Stimulated activated CD8-positive, alpha-beta memory T cell treated with anti-CD3 and anti-CD28 coated beads, Interleukin-12 subunit alpha, Interleukin-12 subunit beta, amount 100 ng/mL, for 4 hours (primary cell): Measurements from ENCODE around the gene DUSP8.

ENCODE experiments used
- DNase-seq: peaks from one replicate; pipeline ENCODE4 v3.0.0-alpha.2; 2020; ENCODE audit warnings: low read depth

DUSP8 gene

DNA sequence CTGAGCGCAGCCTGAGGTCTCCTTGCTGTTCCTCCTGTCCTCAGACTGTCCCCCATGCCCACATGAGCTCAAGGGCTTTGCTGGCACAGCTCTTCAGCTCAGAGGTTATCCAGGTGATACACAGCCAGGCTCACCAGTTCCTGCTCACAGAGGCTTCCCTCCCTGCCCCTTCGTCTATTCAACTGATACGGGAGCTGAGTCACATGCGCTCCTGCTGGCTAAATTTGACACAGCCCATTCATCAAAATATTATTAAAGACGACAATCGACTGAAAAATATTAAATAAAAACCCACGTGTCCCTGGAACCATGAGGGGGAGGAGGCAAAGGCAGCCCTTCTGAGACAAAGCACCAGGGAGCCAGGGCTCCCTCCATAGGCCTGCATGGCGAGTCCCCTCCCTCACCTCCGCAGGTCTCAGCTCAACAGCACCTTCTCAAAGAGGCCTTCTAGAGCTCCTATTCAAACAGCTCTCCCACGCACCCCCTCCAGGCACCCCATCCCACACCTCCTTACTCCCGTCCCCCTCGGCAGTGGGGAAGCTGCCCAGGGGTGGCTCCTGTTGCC is 40.5 kb downstream of the DUSP8 start:
- no peak for DNase-seq

DNA sequence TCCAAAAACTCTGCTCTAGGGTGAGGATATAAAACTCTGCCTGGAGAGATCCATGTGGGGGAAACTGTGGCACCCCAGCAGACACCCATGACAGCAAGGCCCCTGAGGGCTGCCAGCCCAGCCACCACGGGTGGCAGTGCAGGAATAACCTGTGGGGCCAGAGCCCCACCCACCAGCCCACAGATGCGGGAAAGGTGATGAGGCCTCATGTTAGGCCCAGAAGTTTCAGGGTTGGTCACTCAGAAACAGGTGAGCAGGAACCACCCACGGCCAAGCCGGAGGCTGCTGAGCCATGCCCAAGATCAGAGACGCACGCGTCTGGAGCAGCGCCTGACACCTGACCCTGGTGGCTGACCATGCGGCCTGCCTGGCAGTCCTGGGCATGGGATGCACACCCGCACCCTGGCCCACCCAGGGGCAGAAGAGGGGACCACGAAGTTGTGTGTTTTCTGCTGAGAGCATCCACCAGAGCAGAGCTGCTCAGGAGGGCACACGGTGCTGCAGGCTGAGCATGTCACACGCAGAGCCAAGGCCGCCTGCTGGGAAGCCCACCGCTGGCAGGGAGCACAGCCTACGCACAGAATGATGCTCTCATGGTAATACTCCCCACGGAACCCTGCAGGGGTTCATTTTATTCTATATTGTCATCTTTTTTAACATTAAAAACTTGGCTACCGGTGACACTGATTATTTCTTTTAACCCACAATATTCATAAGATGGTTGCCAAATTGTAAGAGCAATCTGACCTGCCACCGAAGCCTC is 41.2 kb downstream of the DUSP8 start:
- no peak for DNase-seq

DNA sequence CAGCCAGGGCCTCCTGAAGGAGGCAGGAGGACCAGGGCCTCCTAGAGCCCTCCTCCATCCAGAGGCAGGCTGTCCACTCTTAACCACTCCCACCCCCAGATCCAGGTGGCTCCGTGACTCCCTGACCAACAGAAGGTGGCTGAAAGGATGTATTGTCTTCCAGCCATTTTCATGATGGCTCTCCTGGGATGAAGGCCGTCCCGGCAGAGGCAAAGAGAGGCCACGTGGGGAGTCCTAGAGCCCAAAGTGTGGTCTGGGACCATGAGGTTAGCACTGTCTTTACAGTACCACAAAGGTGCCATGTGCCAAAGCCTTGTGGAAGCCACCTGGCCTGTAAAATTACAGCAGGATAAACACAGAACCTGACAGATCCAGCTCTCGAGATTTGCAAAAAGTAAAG is 42.3 kb downstream of the DUSP8 start:
- no peak for DNase-seq

DNA sequence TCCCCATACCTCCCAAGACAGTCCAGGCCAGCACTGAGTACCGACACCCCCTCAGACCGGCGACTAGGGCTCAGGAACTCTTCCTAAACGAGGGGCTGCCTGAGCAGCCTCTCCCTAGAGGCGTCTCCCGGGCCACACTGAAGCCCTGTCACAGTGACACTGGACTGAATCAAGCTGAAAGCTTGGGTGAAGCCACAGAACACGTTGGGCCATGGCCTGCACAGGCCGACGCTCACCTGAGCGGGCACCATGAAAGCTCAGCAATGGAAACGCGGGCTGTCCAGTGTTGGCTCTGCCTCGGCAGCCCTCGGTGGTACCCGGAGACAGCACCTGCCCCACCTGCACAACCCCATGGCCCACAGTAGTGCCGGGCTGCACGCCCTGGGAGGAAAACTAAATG is 42.8 kb downstream of the DUSP8 start:
- DNase-seq = no peak

DNA sequence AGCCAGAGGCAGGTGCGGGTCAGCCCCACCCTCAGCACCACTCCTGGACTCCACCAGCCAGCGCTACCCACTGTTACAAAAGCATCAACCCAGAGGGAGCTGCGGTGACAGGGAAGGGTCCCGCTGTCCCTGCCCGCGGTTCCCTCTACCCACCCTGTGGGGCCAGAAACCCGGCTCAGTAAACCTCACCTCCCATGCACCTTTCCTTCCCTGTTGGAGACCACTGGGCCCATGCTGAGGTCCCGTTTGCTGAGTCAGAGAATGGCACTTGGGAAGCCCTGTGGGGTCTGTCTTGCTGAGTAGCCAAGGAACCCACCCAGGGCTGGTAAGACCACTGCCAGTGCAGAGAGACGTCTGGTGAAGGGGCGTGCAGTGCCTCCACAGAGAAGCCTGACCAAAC is 43.4 kb downstream of the DUSP8 start:
- DNase-seq = no peak

- no peak for DNase-seq
Observed at GRCh38 chr11:1526785-1527184, 45.3 kb downstream of the DUSP8 start.

DNA sequence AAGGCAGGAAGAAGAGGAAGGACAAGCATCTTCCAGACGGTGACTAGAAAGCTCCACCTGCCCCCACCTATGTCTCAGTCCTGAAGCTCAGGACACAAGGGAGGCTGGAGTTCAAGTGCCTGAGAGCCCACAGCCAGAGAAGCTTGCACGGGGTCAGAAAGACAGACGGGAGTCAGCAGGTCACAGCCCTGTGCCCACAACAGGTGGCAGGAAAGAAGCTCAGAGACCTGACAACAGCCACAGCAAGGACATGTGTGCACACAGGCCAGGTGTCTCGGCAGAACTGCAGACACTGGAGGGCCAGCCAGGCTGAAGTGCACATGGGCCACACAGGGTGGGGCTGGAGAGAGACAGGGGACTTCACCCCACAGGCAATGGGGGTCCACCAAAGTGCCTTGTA is 48.3 kb downstream of the DUSP8 start:
- DNase-seq = no peak

DNA sequence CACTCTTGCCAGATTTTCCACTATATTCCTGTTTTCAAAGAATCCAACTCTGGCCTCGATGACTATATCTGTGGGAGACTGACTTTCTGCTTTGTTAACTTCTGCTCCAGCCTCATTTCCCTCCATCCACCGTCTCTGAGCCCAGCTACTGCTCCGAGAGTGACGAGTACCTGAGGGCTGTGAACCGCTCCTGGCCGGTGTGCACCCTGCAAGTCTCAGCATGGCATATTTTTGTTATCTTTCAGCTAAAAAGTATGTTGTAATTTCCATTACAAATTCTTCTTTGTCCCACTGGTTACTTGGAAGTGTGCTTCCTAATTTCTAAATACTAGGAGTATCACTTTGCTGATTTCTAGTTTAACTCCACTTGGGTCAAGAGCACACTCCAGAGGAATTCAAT is 49.0 kb downstream of the DUSP8 start:
- DNase-seq = no peak

- no peak for DNase-seq
Observed at GRCh38 chr11:1522081-1522424, 50.0 kb downstream of the DUSP8 start.

DNA sequence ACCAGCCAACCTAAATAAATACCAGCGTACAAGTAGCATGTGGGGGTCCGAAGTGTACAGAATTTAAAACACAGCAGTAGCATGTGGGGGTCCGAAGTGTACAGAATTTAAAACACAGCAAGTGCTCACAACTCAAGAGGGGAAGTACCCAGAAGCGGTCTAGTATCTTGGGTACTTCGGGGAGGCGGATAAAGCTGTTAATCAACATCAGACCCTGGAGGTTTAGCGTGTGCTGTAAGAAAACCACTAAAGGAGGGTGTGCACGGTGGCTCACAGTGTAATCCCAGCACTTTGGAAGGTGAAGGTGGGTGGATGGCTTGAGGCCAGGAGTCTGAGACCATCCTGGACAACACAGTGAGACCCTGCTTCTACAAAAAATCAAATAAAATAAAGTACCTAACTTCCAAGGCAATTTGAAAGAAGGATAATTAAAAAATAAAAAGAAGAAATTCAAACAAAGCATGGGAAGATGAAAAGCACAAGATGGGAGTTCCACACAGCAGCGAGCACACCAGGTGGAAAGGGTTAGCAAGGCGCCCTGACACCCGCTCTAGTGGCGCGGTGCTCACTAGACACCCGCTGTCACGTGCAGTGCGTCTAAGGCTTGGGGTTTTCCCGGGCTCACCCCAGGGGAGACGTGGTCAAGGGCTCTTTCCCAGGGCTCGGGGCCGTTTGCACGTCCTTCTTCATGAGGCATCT is 50.5 kb downstream of the DUSP8 start:
- DNase-seq = no peak

DNA sequence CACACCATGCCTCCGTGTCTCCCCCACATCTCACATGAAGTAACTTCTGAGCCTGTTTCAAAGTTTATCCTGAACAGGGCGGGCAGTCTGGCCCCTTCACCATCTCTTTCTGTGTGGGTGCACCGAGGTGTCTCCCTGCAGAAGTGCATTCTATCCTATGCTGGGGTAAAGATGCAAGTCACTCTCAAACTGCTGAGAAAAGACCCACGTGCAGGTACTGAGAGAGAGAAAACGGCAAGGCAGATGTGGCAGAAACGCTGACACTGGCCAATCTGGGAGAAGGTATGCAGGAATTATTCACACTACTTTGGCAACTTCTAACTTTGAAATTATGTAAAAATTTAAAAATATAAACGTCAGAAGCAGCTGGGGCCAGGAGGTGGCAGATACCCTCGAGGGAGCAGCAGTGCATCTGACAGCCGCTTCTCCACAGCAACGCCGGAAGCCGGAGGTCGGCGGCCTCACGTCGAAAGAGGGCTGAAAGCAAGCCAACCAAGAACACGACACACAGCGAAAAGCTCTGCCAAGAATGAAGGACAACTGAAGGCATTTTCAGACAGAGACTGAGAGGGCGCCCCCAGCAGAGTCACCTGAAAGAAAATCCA is 51.3 kb downstream of the DUSP8 start:
- DNase-seq = no peak

DNA sequence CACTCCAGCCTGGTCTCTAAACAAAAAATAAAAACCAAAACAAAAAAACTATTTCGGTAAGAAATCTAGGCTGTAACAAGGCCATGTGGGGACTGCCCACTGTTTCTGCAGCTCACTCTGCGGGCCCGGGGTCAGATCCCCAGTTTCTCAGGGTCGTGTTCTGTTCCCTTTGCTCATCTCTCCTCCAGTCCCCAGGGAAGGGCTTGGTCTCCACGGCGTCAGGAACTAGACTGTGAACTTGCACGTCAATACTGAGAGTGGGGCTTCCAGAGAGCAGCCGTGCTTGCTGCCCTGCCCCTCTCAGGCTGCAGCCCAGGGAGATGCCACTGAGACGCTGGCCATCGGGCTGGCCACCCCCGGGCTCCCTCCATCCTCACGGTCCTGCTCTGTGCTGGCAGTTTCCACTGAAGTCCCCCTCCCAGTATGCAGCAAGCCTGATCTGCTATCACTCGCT is 51.8 kb downstream of the DUSP8 start:
- no peak for DNase-seq

GRCh38 chr11:1519028-1520010 is 52.8 kb downstream of the DUSP8 start:
- no peak for DNase-seq

- DNase-seq = no peak
Observed at GRCh38 chr11:1518301-1518700, 53.8 kb downstream of the DUSP8 start.

- DNase-seq = no peak
Observed at GRCh38 chr11:1517117-1518005, 54.7 kb downstream of the DUSP8 start.

DNA sequence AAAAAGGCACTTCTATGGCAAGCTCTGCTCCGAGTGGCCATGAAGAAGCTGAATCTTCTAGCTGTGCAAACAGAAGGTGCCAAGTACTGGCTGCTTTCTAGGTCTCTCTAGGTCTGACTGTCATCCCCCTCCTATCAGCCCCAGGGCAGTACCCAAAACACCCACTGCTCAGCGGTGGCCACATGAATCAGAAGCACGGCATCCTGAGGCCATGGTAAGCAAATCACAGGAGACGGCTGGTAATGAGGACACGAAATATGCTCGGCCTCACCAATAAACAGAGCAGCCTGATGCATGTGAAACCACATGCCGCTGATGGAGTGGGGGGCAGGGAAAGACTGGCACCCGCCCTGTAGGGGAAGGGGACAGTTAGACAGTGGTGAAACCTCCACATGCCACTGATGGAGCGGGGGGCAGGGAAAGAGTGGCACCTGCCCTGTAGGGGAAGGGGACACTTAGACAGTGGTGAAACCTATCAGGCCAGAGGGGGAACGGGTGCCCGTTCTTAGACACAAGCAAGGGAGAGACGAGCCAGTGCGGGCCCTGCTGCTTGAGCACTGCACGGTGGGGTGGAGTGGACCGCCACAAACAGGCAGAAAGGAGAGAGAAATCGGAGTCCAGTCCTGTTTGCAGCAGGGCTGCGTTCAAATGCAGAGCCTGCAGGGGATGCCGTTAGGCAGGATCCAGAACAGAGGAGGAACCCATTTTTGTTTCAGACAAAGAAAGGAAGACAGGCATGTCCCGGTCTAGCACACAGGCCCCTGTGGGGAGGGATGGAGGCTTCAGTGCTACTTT is 55.6 kb downstream of the DUSP8 start:
- no peak for DNase-seq

GRCh38 chr11:1515082-1516060 is 56.7 kb downstream of the DUSP8 start:
- peak; percentile 38 for DNase-seq

DNA sequence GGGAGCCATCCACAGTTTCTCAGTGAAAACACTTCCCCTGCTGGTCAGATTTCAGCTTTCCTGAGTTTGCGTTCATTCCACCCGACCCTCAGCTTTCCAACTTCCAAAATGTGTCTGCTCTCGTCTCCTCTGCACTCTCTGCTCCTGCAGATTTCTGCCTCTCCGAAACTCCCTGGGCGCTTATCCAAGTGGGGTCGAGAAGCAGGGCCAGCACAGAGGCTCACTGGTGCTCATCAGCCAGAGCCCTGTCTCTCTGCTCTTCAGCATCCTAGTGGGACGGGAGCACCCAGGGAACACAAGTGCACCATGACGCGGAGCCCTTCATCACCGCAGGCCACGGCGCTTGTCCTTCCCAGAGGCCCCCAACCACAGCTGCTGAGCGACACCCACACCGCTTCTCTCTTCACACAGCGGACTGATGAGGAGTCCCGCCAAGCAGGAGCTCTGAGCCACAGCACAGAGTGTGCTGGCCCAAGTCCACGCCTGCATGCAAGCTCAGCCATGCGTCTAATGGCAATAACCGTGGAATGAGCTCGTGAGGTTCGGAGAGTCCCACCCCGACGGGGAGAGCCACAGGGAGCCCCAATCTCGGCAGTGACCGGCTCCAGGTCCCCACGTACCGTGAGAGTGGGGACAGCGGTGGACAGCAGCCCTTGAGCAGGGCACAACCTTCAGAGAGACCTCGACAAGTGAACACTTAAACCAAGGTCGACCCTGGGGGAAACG is 57.6 kb downstream of the DUSP8 start:
- no peak for DNase-seq
